CD4-positive, alpha-beta T cell treated with Interleukin-1 beta for 1 hour (primary cell): Measurements from ENCODE around the gene ISCU.
"Not testable (repeated sequence)": the region's sequence is repeated elsewhere in the genome, so short reads cannot be mapped to it uniquely, and the experiment has no call there.

Experiments
- DNase-seq, 2 donors: peaks; one replicate each; pipeline ENCODE4 v3.0.0-alpha.2; 2020 to 2022

ISCU gene

DNA sequence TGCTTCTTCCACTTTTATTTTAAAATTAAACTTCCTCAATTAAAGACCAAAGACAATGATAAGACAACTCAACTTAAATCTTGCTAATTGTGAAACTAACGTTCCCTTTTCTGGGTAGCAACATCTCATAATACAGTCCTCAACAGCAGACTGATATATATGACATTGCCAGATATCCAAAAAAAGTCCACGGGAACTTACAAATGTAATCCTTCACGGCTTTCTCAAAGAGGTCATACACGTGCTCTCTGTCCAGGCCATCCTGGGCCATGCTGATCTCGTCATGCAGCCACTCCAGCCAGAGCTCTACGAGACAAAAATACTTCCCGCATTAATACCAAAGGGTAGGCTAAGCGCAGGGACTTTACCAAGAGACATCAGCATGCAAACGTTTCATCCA is 14.7 kb upstream of the ISCU start:
- DNase-seq = no peak

- DNase-seq = no peak
These were observed 13.4 kb upstream of the ISCU start for GRCh38 chr12:108548954-108549521.

DNA sequence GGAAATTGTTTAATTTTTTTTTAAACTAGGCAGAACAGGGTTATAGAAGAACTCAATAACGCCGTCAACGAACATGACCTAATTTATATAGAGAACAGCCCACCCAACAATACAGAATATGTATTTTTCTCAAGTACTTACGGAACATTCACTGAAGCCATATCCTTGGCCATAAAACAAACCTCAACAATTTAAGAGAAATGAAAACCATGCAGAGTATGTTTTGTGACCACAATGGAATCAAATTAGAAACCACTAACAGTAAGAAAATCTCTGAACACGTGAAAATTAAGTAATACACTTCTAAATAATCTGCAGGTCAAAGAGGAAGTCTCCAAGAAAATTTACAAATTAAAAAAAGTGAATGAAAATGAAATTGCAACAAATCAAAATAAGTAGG is 10.9 kb upstream of the ISCU start:
- DNase-seq = no peak

DNA sequence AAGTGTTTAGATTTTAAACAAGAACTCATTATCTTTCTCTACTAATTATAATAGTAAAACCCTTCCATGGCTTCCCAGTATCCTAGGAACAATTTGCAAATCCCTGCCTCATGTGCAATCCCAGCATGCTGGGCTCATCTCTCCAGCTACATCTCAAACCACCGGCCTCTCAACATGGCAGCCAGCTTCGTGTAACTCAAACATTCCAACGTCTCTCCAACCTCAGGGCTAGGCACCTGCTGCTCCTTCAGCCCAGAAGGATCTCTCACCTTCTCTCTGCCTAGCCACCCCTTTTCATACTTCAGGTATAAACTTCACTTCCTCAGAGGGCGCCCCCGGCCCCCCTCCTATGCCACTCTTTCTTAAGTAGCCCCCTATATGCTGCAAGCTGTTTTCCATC is 8.6 kb upstream of the ISCU start:
- no peak for DNase-seq

DNA sequence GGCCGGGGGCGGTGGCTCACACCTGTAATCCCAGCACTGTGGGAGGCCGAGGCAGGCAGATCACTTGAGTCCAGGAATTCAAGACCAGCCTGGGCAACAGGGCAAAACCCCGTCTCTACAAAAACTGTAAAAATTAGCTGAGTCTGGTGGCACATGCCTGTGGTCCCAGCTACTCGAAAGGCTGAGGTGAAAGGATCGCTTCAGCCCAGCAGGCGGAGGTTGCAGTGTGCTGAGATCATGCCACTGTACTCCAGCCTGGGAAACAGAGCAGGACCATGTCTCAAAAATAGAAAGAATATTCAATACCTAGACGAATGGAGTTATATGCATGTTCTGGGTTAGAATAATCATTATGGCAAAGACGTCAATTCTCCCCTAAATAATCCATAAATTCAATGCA is 7.0 kb upstream of the ISCU start:
- not testable (repeated sequence) for DNase-seq

DNA sequence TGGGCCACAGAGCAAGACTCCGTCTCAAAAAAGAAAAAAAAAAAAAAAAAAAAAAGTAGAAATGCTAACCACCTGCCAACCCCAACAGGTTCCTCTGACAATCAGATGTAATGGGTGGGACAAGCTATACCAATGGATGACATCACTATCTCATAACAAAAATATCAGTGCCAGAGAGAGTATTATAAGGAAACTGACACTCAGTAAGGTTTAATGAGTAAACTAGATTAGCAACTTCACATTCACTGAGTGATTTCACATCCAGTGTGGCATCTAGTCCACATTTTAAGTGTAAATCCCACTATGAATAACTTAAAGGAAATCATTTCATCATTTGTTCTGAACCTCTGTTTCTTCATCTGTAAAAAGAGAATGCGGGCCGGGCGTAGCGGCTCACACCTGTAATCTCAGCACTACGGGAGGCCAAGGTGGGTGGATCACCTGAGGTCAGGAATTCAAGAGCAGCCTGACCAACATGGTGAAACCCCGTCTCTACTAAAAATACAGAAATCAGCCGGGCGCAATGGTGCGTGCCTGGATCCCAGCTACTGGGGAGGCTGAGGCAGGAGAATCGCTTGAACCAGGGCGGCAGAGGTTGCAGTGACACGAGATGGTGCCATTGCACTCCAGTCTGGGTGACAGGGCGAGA is 3.3 kb upstream of the ISCU start:
- no peak for DNase-seq

- no peak for DNase-seq
These were observed 2.6 kb upstream of the ISCU start for GRCh38 chr12:108559748-108560147.

GRCh38 chr12:108560321-108560721 is 2.1 kb upstream of the ISCU start:
- no peak for DNase-seq

DNA sequence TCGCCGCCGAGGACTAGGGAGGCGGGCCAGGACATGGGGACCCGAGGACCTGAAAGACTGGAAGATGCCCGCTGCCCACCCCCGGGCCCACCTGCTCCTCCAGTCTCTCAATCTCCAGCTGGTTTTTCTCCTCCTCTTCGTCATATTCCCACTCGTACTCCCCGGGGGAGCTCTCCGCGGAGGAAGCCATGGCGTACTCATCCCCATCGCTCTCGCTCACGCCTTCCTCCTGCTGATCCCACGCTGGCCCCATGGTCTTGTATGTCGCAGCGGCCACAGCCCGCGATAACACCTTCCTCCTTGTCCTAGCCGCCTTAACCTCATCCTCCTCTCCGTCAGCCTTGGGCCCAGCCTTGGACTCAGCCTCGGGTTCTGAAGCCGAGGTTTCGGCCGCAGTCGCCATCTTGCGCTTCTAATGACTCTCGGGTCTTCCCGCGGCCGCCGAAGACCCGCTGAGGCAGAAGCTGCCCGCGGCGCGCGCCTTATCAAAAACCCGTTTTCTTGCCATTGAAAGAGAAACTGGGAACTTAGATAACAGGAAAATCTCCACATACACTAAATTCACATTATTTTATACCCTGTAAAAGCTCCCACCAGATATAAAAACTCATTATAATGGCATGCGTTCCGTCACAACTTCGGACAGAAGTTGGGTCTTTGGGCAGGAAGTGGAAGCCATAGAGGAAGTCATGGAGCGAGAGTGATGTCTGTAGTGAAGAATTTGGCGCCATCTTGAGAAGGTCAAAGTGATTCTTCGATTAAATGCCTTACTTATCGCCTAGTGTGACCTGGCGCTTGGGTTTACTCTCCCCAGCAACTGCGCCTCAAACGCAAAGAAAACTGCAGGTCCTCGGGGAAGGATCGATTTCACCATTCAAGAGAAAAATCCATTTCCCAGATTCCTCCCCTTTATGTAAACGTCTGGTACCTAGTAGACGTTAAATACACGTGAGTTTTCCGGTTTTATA is 1.4 kb upstream of the ISCU start, which contains the start of gene SART3:
Gene SART3, minus strand, starts transcription at position 422 of the 968 bp plus-strand sequence. Its CDS starts 19 bp downstream, at position 403.
- DNase-seq = peak; percentile 80 to 89

DNA sequence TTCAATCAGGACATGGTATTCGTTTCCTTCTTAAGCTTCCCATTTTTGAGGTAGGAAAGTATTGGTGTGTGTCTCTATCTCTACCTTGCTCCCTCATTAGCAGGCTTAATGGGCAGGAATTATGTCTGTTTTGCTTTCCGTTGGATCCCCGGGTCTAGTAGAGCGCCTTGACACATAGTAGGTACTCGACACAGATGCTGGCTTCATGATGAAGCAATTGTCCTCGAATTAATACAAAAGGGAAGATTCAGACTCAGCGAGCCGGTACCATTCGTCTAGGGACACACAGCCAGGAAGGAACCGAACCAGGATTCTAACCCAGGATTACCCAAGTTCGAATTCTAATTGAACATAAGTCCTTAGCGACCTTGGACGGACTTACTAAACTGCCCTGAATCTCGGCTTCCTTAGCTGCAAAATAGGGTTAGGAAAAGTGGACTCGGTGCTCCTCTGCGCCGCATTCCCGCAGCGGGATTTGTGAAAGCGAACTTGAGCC is 496 bp upstream of the ISCU start:
- DNase-seq = no peak

- peak; percentile 89 to 90 for DNase-seq
These were observed 874 bp downstream of the ISCU start for GRCh38 chr12:108563136-108563803.

- no peak for DNase-seq
These were observed 1.4 kb downstream of the ISCU start for GRCh38 chr12:108563804-108564151.

DNA sequence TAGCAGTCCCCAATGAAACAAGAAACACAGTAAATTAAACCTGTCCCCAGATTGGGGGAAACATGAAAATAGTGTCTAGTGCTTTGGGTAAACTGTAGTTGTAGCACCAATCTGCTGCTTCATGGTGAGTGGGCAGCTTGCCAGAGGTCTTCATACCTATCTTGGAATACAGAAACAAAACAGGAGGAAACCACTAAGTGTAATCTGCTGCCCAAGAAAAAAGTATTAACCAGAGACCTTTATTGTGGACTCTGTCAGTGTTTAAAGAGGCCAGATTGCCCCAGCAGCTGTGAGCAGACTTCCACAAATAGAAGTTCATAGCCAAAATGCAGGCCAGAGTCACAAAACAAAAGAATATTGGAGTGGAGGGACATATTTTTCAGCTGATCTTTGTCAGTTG is 2.3 kb downstream of the ISCU start:
- no peak for DNase-seq

- no peak for DNase-seq
These were observed 2.8 kb downstream of the ISCU start for GRCh38 chr12:108565146-108565545.

DNA sequence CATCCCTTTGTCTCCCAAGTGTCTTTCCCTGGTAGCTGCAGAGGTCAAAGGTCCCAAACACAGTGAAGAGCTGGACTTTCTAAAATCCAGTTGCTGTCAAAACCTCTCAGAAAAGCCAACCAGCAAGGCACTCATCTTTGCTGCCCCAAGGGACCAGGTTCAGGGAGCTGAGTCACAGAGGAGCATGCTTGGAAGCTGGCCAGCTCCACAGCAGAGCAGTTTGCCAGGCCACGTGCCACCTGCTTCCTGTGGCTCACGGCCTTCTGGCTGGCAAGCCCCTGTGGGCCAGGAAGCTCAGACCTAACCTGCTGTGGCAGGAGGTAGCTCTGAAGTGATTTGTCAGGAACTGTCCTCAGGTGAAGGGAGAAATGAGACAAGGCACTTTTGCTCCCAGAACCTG is 3.6 kb downstream of the ISCU start:
- DNase-seq = peak; percentile 57 to 66

- no peak for DNase-seq
These were observed 4.1 kb downstream of the ISCU start for GRCh38 chr12:108566452-108566851.

DNA sequence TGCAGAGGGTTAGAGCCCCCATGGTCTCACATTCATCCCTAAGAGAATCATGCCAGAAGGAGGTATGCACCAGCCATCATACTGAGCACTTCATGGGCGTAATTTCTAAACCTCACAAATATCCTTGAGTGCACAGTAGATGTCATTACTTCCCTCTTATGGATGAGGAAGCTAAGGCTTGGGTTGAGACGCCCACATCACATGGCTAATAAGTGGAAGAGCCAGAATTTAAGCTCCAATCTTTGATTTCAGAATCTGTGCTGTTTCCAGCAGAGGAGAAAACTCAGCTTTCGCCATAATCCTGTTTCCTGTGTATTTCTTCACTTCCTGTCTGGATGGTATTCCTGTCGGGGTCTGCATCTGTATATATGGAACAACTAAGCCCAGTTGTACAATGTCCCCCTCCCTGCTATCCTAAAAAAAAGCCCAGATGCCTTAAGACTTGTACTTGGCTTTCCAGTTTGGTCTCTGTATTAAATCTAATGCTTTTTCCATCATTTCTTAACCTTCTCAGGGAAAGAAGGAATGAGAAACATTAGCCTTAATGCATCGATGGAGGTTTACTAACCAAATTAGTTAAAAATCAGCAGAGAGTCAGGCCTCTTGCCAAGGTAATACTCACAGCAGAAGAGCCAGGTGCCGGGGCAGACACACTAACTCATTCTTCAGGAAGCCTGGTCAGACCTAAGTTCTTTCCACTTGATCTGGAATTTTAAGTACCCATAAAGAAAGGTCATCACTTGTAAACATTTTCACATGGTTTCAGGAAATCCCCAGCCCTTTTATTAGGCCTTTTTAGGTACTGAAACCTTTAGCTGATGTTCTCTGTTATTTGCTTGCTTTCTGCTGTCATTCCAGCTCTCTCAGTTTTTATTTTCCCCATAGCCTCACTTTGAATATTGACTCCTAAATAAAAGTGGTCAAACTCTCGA is 5.3 kb downstream of the ISCU start:
- no peak for DNase-seq

DNA sequence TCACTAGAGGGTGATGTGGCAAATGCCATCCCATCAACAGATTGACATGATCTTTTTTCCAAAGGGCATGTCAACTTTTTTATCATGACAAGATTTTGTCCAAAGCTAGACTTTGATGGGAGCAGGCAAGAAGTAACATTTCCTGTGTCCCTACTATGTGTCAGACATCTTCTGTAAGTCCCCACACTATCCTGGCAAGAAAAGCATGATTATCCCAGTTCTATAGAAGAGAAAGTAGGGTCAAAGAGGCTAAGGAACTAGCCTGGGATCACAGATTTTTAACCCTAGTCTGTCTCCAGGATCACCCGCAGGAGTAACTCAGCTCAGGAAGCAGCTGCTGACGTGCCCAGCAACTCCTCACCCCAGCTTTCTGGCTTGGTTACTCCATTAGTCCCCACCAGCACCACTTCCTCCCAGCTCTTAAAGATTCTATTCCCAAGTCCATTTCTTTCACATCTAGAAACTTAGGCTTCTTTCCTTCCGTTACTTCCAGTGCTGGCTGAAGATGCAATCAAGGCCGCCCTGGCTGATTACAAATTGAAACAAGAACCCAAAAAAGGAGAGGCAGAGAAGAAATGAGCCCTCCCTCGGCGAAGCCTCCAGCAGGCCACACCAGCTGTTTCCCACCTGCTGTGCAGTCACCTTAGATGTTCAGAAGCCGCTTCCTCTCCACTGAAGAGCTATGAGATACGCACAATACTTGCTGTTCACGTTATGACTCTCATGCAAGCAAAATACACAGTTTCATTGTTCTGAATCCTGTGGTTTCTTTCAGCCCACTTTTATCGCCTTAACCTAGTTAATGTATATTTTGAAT is 6.2 kb downstream of the ISCU start:
- peak; percentile 68 to 74 for DNase-seq

DNA sequence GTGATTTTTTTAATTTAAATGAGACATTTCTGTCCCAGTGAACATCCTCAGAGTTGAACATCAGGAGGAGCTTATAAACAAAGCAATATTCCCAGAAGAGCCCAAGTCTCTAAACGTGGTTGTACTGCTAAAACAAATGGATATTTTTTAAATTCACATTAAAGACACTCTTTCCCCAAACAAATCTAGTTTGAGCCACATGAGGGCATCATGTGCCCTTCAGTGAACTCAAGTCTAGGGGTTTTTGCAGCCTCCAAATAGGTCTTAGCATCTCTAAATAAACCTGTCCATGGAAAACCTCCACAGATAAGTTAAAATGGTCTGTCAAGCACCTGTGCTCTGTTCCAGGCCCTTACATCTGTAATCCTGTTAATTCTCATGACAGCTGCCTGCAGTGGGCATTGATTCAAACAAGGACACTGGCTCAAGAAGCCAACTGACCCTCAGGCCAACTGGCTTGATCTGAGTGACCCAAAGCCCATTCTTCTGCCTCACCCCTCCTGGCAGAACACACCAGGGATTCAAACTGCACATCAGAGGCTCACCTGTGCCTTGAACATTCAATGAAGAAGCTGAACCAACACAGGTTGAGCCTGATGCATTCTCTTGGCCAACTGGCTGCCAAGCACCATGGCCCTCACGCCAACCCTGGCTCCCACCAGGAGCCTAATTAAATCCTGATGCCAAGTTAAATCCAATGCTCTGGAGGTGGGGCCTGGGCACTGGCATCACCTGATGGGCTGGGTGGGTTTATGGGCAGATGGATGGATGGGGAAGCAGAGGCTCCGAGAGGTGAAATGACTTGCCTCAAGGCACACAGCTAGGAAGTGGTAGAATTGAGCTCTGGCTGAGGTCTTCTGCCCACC is 8.6 kb downstream of the ISCU start:
- peak in 1 of 2 donors; percentile 21 for DNase-seq

- DNase-seq = no peak
These were observed 9.3 kb downstream of the ISCU start for GRCh38 chr12:108571609-108572165.
